HG03575 (cell line): ENCODE measurements around the gene ZNF672.
A peak's percentile ranks its signal among the peaks of the same experiment; 100 is the strongest.
"Not testable (repeated sequence)": the region's sequence is repeated elsewhere in the genome, so short reads cannot be mapped to it uniquely, and the experiment has no call there.

ENCODE experiments used
- ATAC-seq: cut with Tn5 transposase; IDR thresholded peaks from one replicate; pipeline ENCODE4 v1.9.1; 2021; ENCODE audit not compliant: unreplicated experiment, insufficient number of reproducible peaks, low FRiP score; ENCODE audit errors: extremely low read depth

Gene ZNF672

GRCh38 chr1:248825909-248826760, 11.9 kb upstream of the ZNF672 start, which contains the start of gene SH3BP5L:
Gene SH3BP5L (minus strand): TSS chr1:248825915. CDS start chr1:248824935, 980 bp downstream.
- peak; percentile 66 for ATAC-seq

DNA sequence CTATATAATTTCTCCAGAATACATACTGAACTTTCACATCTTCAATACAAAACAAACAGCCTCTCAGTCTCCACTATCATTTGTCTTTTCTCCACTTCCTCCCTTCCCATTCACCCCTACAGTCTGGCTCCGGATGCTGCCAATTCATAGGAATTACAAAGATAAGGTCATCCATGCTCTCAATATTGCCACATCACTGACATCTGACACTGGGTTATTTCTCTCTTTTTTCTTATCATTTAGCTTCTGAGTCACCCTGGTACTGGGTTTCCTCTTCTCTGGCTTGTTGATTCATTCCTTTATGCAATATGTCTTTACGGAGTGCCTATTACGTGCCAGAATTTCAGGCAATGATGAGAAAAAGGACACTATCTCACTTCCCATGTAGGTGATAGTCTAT, 9.2 kb upstream of the ZNF672 start:
- no peak for ATAC-seq

DNA sequence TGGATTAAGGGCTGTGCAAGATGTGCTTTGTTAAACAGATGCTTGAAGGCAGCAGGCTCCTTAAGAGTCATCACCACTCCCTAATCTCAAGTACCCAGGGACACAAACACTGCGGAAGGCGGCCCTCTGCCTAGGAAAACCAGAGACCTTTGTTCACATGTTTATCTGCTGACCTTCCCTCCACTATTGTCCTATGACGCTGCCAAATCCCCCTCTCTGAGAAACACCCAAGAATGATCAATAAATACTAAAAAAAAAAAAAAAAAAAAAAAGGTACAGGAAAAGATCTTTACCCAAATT, 7.4 kb upstream of the ZNF672 start:
- not testable (repeated sequence) for ATAC-seq

DNA sequence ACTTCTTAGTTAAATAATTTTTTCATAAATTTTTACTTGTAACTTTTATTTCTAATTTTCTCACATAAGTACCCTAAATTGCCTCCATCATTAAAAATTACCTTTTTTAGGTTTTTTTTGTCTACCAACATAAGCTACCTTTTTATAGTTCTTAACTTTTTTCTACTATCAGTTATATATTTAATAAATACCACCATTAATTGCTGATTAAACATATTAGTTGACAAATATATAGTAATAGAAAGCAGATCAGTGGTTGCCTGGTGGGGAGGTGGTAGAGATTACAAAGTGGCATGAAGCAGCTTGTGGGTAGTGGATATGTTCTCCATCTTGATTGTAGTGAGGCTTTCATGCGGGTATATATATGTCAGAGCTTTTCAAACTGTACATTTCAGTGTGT, 6.2 kb upstream of the ZNF672 start:
- no peak for ATAC-seq

- ATAC-seq = no peak
These were observed 3.6 kb upstream of the ZNF672 start for GRCh38 chr1:248834343-248834940.

- ATAC-seq = no peak
These were observed 811 bp upstream of the ZNF672 start for GRCh38 chr1:248837045-248837780.

DNA sequence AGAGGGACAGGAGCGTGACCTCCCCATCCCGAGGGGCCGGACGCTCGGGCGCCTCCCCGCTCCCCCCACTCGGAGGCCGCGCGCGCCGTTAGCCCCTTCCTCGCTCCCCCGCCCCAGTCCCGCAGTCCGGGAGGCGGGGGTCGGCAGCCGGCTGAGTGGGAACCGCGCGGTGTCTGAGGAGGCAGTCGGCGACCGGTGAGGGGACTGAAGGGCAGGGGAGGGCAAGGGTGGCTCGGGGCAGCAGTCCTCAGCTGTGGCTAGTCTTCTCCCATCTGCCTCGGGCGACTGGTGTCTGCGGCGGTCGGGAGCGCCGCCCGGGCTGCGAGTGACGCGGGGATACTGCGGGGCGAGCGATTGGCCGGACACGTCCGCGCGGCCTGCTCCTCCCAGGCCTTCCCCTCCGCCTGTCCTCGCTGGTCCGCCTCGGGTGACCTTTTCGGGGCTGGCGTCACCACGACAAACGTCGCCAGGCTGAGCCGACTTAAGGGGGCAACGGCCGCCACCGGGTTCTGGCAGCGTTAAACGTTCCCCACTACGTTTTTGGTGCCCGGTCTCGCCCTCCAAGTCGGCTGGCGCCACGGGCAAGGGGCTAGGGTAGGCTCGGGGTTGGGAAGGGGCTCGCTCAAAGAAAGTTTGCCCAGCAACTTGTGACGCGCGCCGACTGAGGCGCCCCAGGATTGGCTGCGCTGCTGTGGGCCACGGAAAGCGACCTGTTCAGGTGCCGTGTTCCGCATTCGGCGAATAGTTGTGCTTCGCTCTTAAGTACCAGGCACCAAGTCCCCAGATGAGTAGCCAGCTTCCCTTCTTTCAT, 538 bp downstream of the ZNF672 start:
- ATAC-seq = peak; percentile 40

DNA sequence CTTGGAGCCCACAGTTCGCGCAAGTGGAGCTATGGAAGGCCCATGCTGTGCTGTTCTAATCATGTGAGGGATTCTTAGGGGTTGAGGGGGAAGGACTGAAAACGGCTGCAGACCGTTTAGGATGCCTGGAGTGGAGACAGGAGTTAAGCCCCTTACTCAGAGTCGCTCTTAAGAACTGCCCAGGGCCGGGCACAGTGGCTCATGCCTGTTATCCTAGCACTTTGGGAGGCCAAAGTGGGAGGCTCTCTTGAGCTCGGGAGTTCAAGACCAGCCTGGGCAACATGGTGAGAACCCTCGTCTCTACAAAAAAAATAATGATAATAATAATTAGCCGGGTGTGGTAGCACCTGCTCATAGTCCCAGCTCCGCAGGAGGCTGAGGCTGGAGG, 1.1 kb downstream of the ZNF672 start:
- no peak for ATAC-seq

GRCh38 chr1:248840946-248841345, 2.9 kb downstream of the ZNF672 start:
- ATAC-seq = no peak

DNA sequence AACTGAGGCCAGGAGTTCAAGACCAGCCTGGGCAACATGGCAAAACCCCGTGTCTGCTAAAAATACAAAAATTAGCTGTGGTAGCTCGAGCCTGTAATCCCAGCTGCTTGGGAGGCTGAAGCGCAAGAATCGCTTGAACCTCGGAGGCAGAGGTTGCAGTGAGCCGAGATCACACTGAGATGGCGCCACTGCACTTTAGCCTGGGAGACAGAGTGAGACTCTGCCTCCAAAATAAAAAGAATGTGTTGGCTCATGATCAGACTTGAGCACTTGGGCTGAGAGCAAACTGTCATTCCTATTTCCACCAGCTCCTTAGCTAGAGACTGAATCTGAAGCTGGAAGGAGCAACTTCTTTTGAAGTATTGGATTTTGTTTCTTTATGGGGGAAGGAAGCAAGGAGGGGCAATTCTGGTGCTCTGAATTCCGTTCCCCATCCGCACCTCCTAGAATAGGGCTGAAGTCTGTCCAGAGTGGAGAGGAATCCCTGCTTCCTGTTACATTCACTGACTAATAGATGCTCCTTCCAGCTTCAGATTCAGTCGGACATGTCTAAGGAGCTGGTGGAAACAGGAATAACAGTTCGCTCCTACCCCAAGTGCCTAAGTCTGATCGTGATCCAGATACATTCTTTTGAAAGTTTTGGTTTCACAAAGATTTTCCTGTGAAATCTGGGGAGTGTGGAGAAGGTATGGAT, 3.8 kb downstream of the ZNF672 start:
- ATAC-seq = no peak

DNA sequence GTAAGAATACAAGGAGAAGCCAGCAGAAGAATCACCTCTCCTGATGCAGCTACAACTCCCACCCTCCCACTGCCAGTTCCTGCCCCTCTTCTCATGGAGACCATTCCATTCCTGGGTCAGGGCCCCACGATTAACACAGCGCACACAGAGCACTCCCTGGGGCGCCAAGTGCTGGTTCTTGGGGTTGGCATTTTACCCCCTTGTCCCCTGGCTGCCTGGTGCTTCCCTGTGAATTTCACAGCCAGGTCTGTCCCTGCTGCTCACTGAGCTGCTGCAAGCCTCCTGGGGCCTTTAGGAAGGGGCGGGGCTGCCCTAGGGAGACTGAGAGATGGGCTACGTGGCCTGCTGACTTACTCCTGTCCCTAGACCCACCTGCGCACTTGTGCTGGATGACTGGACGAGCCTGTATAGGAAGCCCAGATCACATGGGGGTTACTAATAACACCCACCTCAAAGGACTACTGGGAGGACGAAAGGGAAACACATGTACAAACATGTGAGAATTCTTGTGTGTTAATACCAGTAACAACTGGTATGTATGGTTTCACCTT, 4.8 kb downstream of the ZNF672 start:
- no peak for ATAC-seq

GRCh38 chr1:248843687-248844086, 5.7 kb downstream of the ZNF672 start:
- no peak for ATAC-seq

GRCh38 chr1:248844526-248844925, 6.5 kb downstream of the ZNF672 start:
- ATAC-seq = no peak

- no peak for ATAC-seq
These were observed 9.3 kb downstream of the ZNF672 start for GRCh38 chr1:248847181-248847955.

DNA sequence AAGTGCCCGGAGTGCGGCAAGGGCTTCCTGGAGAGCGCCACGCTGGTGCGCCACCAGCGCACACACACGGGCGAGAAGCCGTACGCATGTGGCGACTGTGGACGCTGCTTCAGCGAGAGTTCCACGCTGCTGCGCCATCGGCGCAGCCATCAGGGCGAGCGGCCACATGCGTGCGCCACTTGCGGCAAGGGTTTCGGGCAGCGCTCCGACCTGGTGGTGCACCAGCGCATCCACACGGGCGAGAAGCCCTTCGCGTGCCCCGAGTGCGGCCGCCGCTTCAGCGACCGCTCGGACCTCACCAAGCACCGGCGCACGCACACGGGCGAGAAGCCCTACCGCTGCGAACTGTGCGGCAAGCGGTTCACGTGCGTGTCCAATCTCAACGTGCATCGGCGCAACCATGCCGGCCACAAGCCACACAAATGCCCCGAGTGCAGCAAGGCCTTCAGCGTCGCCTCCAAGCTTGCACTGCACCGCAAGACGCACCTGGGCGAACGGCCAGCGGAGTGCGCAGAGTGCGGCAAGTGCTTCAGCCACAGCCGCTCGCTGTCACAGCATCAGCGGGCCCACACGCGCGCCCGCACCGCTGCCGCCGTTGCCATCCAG, 10.0 kb downstream of the ZNF672 start:
- ATAC-seq = no peak

GRCh38 chr1:248848602-248849001, 10.6 kb downstream of the ZNF672 start:
- ATAC-seq = no peak

- ATAC-seq = no peak
These were observed 11.1 kb downstream of the ZNF672 start for GRCh38 chr1:248849152-248849551.
